GM23338 (cell line): ENCODE results near the gene FAM32A. TPM values are rescaled to one million over a fixed set of nuclear protein-coding genes. Genes with fewer than 3 reads are reported as not detected.

ENCODE experiments used
- ATAC-seq: fragments of 200-7000 bp; cut with Tn5 transposase; 3 replicates; pipeline ENCODE4 v1.9.1; 2020
- DNase-seq: peaks from one replicate; pipeline ENCODE4 v3.0.0-alpha.2; 2015; ENCODE audit warnings: low spot score
- H2AFZ ChIP-seq: fragments of 200-600 bp; sonication (generic); 2 replicates; pipeline ENCODE4 v1.8.0; 2016; ENCODE audit warnings: antibody characterized with exemption, mild to moderate bottlenecking, moderate library complexity
- H3F3A ChIP-seq: fragments of 200-600 bp; sonication (generic); replicated peaks from 2 replicates; pipeline ENCODE4 v1.8.0; 2017; ENCODE audit warnings: antibody characterized with exemption, mixed run types, low read depth
- H3K27ac ChIP-seq: fragments of 200-600 bp; sonication (generic); 2 replicates; pipeline ENCODE4 v1.6.1; 2016; ENCODE audit warnings: low read depth
- H3K27me3 ChIP-seq: fragments of 200-600 bp; sonication (generic); 2 replicates; pipeline ENCODE4 v1.8.0; 2016; ENCODE audit warnings: mild to moderate bottlenecking, mixed run types, moderate library complexity; ENCODE audit not compliant: insufficient read depth
- H3K36me3 ChIP-seq: fragments of 200-600 bp; sonication (generic); 2 replicates; pipeline ENCODE4 v1.8.0; 2016; ENCODE audit warnings: mild to moderate bottlenecking; ENCODE audit not compliant: insufficient read depth
- H3K4me1 ChIP-seq: fragments of 200-600 bp; sonication (generic); 2 replicates; pipeline ENCODE4 v1.8.0; 2016; ENCODE audit warnings: mild to moderate bottlenecking, moderate library complexity; ENCODE audit not compliant: insufficient read depth
- H3K4me2 ChIP-seq: fragments of 200-600 bp; sonication (generic); 2 replicates; pipeline ENCODE4 v1.7.1; 2017; ENCODE audit warnings: mixed run types
- H3K4me3 ChIP-seq: fragments of 200-600 bp; sonication (generic); 2 replicates; pipeline ENCODE4 v1.6.1; 2016; ENCODE audit warnings: mixed run types
- H3K79me2 ChIP-seq: fragments of 200-600 bp; sonication (generic); replicated peaks from 2 replicates; pipeline ENCODE4 v1.8.0; 2017; ENCODE audit warnings: mild to moderate bottlenecking; ENCODE audit not compliant: insufficient read depth
- H3K9me2 ChIP-seq: fragments of 200-600 bp; sonication (generic); 2 replicates; pipeline ENCODE4 v1.8.0; 2017; ENCODE audit not compliant: insufficient read depth
- H4K20me1 ChIP-seq: fragments of 200-600 bp; sonication (generic); replicated peaks from 2 replicates; pipeline ENCODE4 v1.8.0; 2017; ENCODE audit warnings: mild to moderate bottlenecking; ENCODE audit not compliant: insufficient read depth
- H3K27ac Mint-ChIP-seq: 2 replicates; pipeline ENCODE4 v1.8.0; 2020; ENCODE audit warnings: inconsistent platforms, mild to moderate bottlenecking, moderate library complexity, mixed read lengths
- H3K27me3 Mint-ChIP-seq: 3 replicates; pipeline ENCODE4 v1.8.0; 2022; ENCODE audit warnings: low read depth, mild to moderate bottlenecking, moderate library complexity, mixed read lengths, inconsistent platforms; ENCODE audit not compliant: insufficient read depth, poor library complexity
- H3K36me3 Mint-ChIP-seq: 3 replicates; pipeline ENCODE4 v1.8.0; 2021; ENCODE audit warnings: low read depth, mild to moderate bottlenecking, inconsistent platforms, moderate library complexity, mixed read lengths
- H3K4me1 Mint-ChIP-seq: 3 replicates; pipeline ENCODE4 v1.8.0; 2020; ENCODE audit warnings: mild to moderate bottlenecking, inconsistent platforms, mixed read lengths
- H3K4me3 Mint-ChIP-seq: 3 replicates; pipeline ENCODE4 v1.8.0; 2021; ENCODE audit warnings: moderate library complexity, mild to moderate bottlenecking, inconsistent platforms, mixed read lengths
- H3K9me3 Mint-ChIP-seq: 3 replicates; pipeline ENCODE4 v1.8.0; 2020; ENCODE audit warnings: moderate library complexity, mild to moderate bottlenecking, inconsistent platforms, mixed read lengths
- CREB1 ChIP-seq: fragments of 250-450 bp; sonication (Bioruptor Pico); IDR thresholded peaks from 2 replicates; pipeline ENCODE4 v1.5.0; 2020; ENCODE audit warnings: low read depth, mild to moderate bottlenecking, moderate library complexity
- EZH2 ChIP-seq: fragments of 200-600 bp; sonication (generic); IDR thresholded peaks from one replicate; pipeline ENCODE4 v1.8.0; 2017; ENCODE audit warnings: antibody characterized with exemption, mild to moderate bottlenecking, low read depth; ENCODE audit not compliant: unreplicated experiment
- EZH2phosphoT487 ChIP-seq: fragments of 200-600 bp; sonication (generic); IDR thresholded peaks from one replicate; pipeline ENCODE4 v1.8.1; 2018; ENCODE audit warnings: antibody characterized with exemption; ENCODE audit not compliant: unreplicated experiment
- JUNB ChIP-seq: IDR thresholded peaks from one replicate; pipeline ENCODE4 v1.6.1; 2016; ENCODE audit warnings: antibody characterized with exemption; ENCODE audit not compliant: unreplicated experiment
- NANOG ChIP-seq: IDR thresholded peaks from 2 replicates; pipeline ENCODE4 v1.6.1; 2016; ENCODE audit warnings: antibody characterized with exemption, borderline replicate concordance
- POLR2AphosphoS5 ChIP-seq: IDR thresholded peaks from 2 replicates; pipeline ENCODE4 v1.6.1; 2016; ENCODE audit warnings: antibody characterized with exemption, low read depth
- STAT1 ChIP-seq: IDR thresholded peaks from one replicate; pipeline ENCODE4 v1.6.1; 2016; ENCODE audit warnings: antibody characterized with exemption; ENCODE audit not compliant: unreplicated experiment
- ZNF114 ChIP-seq: fragments of 250-450 bp; sonication (Bioruptor Pico); IDR thresholded peaks from 2 replicates; pipeline ENCODE4 v1.5.0; 2020; ENCODE audit warnings: mild to moderate bottlenecking, moderate library complexity
- ZNF331 ChIP-seq: fragments of 250-450 bp; sonication (Bioruptor Pico); IDR thresholded peaks from 2 replicates; pipeline ENCODE4 v1.5.0; 2020; ENCODE audit warnings: low read depth, mild to moderate bottlenecking, moderate library complexity
- polyA plus RNA-seq: library from polyadenylated mRNA; unstranded; fragments of >200 nt; fragmentation: Nextera tagmentation; extraction: Ambion mirVana; gene quantifications from 2 replicates; pipeline ENCODE4 v1.2.1, GENCODE V29; 2016
- total RNA-seq: library from RNA; depleted of rRNA; stranded (reverse); fragments of >200 nt; shearing (Covaris generic); gene quantifications from 2 replicates; pipeline ENCODE4 v1.2.3, GENCODE V29; 2014
- TF ChIP-seq, protein P1 (sequence below): IDR thresholded peaks from one replicate; pipeline ENCODE4 v1.6.1; 2018; ENCODE audit warnings: antibody characterized with exemption; ENCODE audit not compliant: unreplicated experiment
- TF ChIP-seq, protein P2 (sequence below): IDR thresholded peaks from 2 replicates; pipeline ENCODE4 v1.6.1; 2016; ENCODE audit warnings: antibody characterized with exemption
- TF ChIP-seq, protein P3 (sequence below): fragments of 250-450 bp; sonication (Bioruptor Pico); IDR thresholded peaks from 2 replicates; pipeline ENCODE4 v1.5.0; 2020; ENCODE audit warnings: mild to moderate bottlenecking, moderate library complexity
- TF ChIP-seq, protein P4 (sequence below), 2 experiments: fragments of 200-600 bp in 1 of 2; sonication (generic) in 1 of 2; conservative IDR thresholded peaks; 2 replicates each; pipeline versions ENCODE4 v1.5.1 to v1.6.1; 2016 to 2017; ENCODE audit warnings: antibody characterized with exemption in 2 of 2, low read depth in 2 of 2, mild to moderate bottlenecking in 2 of 2, moderate library complexity in 1 of 2

Gene FAM32A
- total and polyA plus RNA-seq, 2 experiments from 2014 or later, result 58.2 to 67.3 TPM

DNA sequence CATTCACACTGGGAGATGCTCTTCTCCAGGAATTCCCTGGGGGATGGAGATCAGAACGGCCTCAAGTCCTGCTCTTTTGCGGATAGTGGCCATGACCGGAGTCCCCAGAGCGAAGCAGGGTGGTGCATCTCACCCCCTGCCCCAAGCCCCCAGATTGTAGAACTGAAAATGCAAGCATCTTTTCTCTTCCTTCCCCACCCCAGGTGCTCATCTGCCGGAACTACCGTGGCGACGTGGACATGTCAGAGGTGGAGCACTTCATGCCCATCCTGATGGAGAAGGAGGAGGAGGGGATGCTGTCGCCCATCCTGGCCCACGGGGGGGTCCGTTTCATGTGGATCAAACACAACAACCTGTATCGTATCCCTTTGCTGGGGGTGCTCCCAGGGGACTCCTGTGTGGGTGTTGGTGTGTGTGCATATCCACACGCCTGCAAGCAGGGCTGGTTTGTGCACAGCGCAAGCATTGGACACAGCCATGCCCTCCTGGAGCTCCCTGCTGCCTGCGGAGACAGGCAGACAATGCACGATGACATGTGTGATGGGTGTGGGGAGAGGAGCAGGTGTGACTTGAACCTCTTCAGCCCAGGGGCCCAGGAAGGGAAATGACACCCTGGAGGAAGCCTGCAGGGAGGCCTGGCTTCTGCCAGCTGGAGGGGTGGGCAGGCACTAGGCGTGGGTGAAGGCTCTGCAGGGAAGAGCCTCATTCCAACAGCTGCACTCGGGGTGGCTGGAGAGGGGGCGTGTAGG lies 18.2 kb downstream of the FAM32A start:
- peaks cover 3% of the 10 kb centered on the region; the same call in 1 of the 3 replicates for H3K36me3 Mint-ChIP-seq
- peaks cover 4% of the 10 kb centered on the region; the same call in 1 of the 3 replicates for H3K4me1 Mint-ChIP-seq
- Histone ChIP-seq H3F3A (no peaks in the 10 kb centered on the region), H3K9me2 (no peaks in the 10 kb centered on the region), H4K20me1 (no peaks in the 10 kb centered on the region; the same call in 1 of the 2 replicates), H3K27me3 (no peaks in the 10 kb centered on the region), H3K4me2 (no peak overlapping the region), H3K36me3 (no peaks in the 10 kb centered on the region), H2AFZ (no peak overlapping the region), H3K79me2 (no peaks in the 10 kb centered on the region), H3K4me3 (no peak overlapping the region), H3K27ac (no peak overlapping the region), H3K4me1 (no peaks in the 10 kb centered on the region; the same call in 1 of the 2 replicates)
- DNase-seq (no peak), ATAC-seq (no peak)
- H3K9me3 Mint-ChIP-seq, result no peaks in the 10 kb centered on the region
- no peak overlapping the region for H3K27ac Mint-ChIP-seq
- no peak for TF ChIP-seq EZH2phosphoT487
- TF ChIP-seq ZNF114, result no peak
- TF ChIP-seq CREB1 (CRISPR knock-in tag), result no peak
- TF ChIP-seq, protein P1, sequence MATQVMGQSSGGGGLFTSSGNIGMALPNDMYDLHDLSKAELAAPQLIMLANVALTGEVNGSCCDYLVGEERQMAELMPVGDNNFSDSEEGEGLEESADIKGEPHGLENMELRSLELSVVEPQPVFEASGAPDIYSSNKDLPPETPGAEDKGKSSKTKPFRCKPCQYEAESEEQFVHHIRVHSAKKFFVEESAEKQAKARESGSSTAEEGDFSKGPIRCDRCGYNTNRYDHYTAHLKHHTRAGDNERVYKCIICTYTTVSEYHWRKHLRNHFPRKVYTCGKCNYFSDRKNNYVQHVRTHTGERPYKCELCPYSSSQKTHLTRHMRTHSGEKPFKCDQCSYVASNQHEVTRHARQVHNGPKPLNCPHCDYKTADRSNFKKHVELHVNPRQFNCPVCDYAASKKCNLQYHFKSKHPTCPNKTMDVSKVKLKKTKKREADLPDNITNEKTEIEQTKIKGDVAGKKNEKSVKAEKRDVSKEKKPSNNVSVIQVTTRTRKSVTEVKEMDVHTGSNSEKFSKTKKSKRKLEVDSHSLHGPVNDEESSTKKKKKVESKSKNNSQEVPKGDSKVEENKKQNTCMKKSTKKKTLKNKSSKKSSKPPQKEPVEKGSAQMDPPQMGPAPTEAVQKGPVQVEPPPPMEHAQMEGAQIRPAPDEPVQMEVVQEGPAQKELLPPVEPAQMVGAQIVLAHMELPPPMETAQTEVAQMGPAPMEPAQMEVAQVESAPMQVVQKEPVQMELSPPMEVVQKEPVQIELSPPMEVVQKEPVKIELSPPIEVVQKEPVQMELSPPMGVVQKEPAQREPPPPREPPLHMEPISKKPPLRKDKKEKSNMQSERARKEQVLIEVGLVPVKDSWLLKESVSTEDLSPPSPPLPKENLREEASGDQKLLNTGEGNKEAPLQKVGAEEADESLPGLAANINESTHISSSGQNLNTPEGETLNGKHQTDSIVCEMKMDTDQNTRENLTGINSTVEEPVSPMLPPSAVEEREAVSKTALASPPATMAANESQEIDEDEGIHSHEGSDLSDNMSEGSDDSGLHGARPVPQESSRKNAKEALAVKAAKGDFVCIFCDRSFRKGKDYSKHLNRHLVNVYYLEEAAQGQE, result no peak
- no peak for TF ChIP-seq STAT1
- TF ChIP-seq, protein P2, sequence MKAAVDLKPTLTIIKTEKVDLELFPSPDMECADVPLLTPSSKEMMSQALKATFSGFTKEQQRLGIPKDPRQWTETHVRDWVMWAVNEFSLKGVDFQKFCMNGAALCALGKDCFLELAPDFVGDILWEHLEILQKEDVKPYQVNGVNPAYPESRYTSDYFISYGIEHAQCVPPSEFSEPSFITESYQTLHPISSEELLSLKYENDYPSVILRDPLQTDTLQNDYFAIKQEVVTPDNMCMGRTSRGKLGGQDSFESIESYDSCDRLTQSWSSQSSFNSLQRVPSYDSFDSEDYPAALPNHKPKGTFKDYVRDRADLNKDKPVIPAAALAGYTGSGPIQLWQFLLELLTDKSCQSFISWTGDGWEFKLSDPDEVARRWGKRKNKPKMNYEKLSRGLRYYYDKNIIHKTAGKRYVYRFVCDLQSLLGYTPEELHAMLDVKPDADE, result no peak
- no peak for TF ChIP-seq NANOG
- TF ChIP-seq JUNB, result no peak
- TF ChIP-seq, protein P3, sequence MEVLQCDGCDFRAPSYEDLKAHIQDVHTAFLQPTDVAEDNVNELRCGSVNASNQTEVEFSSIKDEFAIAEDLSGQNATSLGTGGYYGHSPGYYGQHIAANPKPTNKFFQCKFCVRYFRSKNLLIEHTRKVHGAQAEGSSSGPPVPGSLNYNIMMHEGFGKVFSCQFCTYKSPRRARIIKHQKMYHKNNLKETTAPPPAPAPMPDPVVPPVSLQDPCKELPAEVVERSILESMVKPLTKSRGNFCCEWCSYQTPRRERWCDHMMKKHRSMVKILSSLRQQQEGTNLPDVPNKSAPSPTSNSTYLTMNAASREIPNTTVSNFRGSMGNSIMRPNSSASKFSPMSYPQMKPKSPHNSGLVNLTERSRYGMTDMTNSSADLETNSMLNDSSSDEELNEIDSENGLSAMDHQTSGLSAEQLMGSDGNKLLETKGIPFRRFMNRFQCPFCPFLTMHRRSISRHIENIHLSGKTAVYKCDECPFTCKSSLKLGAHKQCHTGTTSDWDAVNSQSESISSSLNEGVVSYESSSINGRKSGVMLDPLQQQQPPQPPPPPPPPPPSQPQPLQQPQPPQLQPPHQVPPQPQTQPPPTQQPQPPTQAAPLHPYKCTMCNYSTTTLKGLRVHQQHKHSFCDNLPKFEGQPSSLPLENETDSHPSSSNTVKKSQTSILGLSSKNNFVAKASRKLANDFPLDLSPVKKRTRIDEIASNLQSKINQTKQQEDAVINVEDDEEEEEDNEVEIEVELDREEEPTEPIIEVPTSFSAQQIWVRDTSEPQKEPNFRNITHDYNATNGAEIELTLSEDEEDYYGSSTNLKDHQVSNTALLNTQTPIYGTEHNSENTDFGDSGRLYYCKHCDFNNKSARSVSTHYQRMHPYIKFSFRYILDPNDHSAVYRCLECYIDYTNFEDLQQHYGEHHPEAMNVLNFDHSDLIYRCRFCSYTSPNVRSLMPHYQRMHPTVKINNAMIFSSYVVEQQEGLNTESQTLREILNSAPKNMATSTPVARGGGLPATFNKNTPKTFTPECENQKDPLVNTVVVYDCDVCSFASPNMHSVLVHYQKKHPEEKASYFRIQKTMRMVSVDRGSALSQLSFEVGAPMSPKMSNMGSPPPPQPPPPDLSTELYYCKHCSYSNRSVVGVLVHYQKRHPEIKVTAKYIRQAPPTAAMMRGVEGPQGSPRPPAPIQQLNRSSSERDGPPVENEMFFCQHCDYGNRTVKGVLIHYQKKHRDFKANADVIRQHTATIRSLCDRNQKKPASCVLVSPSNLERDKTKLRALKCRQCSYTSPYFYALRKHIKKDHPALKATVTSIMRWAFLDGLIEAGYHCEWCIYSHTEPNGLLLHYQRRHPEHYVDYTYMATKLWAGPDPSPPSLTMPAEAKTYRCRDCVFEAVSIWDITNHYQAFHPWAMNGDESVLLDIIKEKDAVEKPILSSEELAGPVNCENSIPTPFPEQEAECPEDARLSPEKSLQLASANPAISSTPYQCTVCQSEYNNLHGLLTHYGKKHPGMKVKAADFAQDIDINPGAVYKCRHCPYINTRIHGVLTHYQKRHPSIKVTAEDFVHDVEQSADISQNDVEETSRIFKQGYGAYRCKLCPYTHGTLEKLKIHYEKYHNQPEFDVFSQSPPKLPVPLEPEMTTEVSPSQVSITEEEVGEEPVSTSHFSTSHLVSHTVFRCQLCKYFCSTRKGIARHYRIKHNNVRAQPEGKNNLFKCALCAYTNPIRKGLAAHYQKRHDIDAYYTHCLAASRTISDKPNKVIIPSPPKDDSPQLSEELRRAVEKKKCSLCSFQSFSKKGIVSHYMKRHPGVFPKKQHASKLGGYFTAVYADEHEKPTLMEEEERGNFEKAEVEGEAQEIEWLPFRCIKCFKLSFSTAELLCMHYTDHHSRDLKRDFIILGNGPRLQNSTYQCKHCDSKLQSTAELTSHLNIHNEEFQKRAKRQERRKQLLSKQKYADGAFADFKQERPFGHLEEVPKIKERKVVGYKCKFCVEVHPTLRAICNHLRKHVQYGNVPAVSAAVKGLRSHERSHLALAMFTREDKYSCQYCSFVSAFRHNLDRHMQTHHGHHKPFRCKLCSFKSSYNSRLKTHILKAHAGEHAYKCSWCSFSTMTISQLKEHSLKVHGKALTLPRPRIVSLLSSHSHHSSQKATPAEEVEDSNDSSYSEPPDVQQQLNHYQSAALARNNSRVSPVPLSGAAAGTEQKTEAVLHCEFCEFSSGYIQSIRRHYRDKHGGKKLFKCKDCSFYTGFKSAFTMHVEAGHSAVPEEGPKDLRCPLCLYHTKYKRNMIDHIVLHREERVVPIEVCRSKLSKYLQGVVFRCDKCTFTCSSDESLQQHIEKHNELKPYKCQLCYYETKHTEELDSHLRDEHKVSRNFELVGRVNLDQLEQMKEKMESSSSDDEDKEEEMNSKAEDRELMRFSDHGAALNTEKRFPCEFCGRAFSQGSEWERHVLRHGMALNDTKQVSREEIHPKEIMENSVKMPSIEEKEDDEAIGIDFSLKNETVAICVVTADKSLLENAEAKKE (CRISPR knock-in tag), result no peak
- no peak for TF ChIP-seq ZNF331
- TF ChIP-seq, protein P4, sequence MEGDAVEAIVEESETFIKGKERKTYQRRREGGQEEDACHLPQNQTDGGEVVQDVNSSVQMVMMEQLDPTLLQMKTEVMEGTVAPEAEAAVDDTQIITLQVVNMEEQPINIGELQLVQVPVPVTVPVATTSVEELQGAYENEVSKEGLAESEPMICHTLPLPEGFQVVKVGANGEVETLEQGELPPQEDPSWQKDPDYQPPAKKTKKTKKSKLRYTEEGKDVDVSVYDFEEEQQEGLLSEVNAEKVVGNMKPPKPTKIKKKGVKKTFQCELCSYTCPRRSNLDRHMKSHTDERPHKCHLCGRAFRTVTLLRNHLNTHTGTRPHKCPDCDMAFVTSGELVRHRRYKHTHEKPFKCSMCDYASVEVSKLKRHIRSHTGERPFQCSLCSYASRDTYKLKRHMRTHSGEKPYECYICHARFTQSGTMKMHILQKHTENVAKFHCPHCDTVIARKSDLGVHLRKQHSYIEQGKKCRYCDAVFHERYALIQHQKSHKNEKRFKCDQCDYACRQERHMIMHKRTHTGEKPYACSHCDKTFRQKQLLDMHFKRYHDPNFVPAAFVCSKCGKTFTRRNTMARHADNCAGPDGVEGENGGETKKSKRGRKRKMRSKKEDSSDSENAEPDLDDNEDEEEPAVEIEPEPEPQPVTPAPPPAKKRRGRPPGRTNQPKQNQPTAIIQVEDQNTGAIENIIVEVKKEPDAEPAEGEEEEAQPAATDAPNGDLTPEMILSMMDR (conservative IDR thresholded peaks at IDR 0.05; ENCODE audit: low read depth in 2 of 2), result no peak
- TF ChIP-seq POLR2AphosphoS5, result no peak
- TF ChIP-seq EZH2, result no peak
- H3K4me3 Mint-ChIP-seq, result no peak overlapping the region
- H3K27me3 Mint-ChIP-seq, result peaks cover 4% of the 10 kb centered on the region
